Mesothelial cell of epicardium (in vitro differentiated cells): Measurements from ENCODE around the gene AMBRA1. TPM values are rescaled to one million over a fixed set of nuclear protein-coding genes. Genes with fewer than 3 reads are reported as not detected.

Source experiments
- DNase-seq, 2 experiments: peaks; one replicate each; pipeline ENCODE4 v3.0.0; 2021; ENCODE audit warnings: low spot score in 2 of 2; ENCODE audit not compliant: unreplicated experiment in 2 of 2
- H3K27ac Mint-ChIP-seq: 2 replicates; pipeline ENCODE4 v1.8.0; 2021; ENCODE audit warnings: mixed read lengths
- H3K27me3 Mint-ChIP-seq: 2 replicates; pipeline ENCODE4 v1.8.0; 2021; ENCODE audit warnings: low read depth, mixed read lengths
- H3K36me3 Mint-ChIP-seq: 2 replicates; pipeline ENCODE4 v1.8.0; 2021; ENCODE audit warnings: mixed read lengths
- H3K4me1 Mint-ChIP-seq: 2 replicates; pipeline ENCODE4 v1.8.0; 2021; ENCODE audit warnings: mixed read lengths
- H3K4me3 Mint-ChIP-seq: 2 replicates; pipeline ENCODE4 v1.8.0; 2021; ENCODE audit warnings: mild to moderate bottlenecking, moderate library complexity, mixed read lengths
- H3K9me3 Mint-ChIP-seq: 2 replicates; pipeline ENCODE4 v1.8.0; 2021; ENCODE audit warnings: mixed read lengths
- total RNA-seq: library from RNA; stranded (reverse); gene quantifications from 3 replicates; pipeline ENCODE4 v1.2.1, GENCODE V29; 2021
- TF ChIP-seq, protein P1 (sequence below): fragments of 200-600 bp; sonication (generic); IDR thresholded peaks from one replicate; pipeline ENCODE4 v1.5.0; 2021; ENCODE audit warnings: antibody characterized with exemption; ENCODE audit not compliant: unreplicated experiment

Gene AMBRA1
- total RNA-seq, 1 donor from 2014 or later = 48.4 TPM

DNA sequence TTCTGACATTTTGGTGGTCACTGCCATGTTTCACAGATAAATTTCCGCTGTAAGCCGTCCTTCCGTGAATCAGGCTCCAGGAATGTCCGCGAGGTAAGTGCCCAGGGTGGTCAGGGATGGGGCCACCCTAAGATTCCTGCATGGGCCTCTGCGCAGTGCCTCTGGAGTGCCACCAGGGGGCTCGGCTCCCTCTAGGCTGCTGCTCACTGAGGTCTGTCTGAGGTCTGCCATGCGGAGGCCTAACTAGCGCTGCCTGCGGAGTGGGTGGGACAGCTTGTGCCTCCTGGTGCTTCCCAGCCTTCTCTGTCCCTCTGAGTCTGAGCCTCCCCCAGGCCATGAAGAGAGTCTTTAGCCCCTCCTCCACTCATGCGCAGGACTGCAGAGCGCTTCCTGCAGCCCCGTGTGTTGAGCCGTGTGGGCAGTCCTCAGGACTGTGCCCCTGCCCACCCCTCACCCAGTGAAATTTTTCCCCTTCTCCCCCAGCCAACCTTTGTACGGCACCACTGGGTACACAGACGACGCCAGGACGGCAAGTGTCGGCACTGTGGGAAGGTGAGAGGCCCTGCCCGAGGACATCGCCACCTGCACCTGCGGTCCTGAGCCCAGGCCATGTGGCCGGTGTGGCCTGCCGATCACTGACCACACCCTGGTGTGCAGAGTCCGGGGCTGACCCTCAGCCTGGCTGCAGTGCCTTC is 224.2 kb downstream of the AMBRA1 start:
- H3K4me1 Mint-ChIP-seq = peaks cover 15% of the 10 kb centered on the region
- DNase-seq = peak in 1 of 2 experiments; percentile 73
- H3K4me3 Mint-ChIP-seq = no peak overlapping the region
- H3K36me3 Mint-ChIP-seq = peaks cover 3% of the 10 kb centered on the region
- H3K27me3 Mint-ChIP-seq = no peaks in the 10 kb centered on the region
- TF ChIP-seq, protein P1, sequence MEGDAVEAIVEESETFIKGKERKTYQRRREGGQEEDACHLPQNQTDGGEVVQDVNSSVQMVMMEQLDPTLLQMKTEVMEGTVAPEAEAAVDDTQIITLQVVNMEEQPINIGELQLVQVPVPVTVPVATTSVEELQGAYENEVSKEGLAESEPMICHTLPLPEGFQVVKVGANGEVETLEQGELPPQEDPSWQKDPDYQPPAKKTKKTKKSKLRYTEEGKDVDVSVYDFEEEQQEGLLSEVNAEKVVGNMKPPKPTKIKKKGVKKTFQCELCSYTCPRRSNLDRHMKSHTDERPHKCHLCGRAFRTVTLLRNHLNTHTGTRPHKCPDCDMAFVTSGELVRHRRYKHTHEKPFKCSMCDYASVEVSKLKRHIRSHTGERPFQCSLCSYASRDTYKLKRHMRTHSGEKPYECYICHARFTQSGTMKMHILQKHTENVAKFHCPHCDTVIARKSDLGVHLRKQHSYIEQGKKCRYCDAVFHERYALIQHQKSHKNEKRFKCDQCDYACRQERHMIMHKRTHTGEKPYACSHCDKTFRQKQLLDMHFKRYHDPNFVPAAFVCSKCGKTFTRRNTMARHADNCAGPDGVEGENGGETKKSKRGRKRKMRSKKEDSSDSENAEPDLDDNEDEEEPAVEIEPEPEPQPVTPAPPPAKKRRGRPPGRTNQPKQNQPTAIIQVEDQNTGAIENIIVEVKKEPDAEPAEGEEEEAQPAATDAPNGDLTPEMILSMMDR = peak; percentile 77
- H3K9me3 Mint-ChIP-seq = no peaks in the 10 kb centered on the region
- H3K27ac Mint-ChIP-seq = no peak overlapping the region

DNA sequence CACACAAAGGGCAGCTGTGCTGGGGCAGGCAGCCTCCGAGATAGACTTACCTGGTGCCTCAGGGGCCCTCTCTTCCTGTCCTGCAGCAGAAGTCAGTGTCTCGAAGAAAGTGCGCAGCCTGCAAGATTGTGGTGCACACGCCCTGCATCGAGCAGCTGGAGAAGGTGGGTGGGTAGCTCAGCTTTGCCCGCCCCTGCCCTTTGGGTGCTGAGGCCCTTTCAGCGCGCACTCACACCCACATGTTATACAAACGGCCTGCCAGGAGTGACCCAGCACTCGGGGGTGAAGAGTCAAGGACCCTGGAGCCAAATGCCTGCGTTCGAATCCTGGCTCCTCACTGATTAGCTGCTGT is 225.9 kb downstream of the AMBRA1 start:
- peaks cover 18% of the 10 kb centered on the region for H3K4me1 Mint-ChIP-seq
- H3K27ac Mint-ChIP-seq = no peak overlapping the region
- no peak overlapping the region for H3K4me3 Mint-ChIP-seq
- no peaks in the 10 kb centered on the region for H3K27me3 Mint-ChIP-seq
- H3K36me3 Mint-ChIP-seq = peaks cover 3% of the 10 kb centered on the region
- DNase-seq = no peak
- no peaks in the 10 kb centered on the region for H3K9me3 Mint-ChIP-seq
- TF ChIP-seq, protein P1 = no peak

- no peaks in the 10 kb centered on the region for H3K27me3 Mint-ChIP-seq
- H3K4me1 Mint-ChIP-seq = peaks cover 20% of the 10 kb centered on the region
- H3K27ac Mint-ChIP-seq = peak overlapping the region; percentile 25
- no peaks in the 10 kb centered on the region for H3K9me3 Mint-ChIP-seq
- TF ChIP-seq, protein P1 = peak; percentile 93
- H3K4me3 Mint-ChIP-seq = peak overlapping the region; percentile 10
- peaks cover 3% of the 10 kb centered on the region for H3K36me3 Mint-ChIP-seq
- peak in 1 of 2 experiments; percentile 82 for DNase-seq
Observed at GRCh38 chr11:46367244-46367915, 226.4 kb downstream of the AMBRA1 start.

GRCh38 chr11:46366661-46367161 is 227.1 kb downstream of the AMBRA1 start:
- no peak for DNase-seq
- H3K27me3 Mint-ChIP-seq = no peaks in the 10 kb centered on the region

GRCh38 chr11:46366260-46366659 is 227.6 kb downstream of the AMBRA1 start:
- H3K4me1 Mint-ChIP-seq = peaks cover 24% of the 10 kb centered on the region
- no peak for DNase-seq
- no peak overlapping the region for H3K4me3 Mint-ChIP-seq

More at GRCh38 chr11:46366661-46367161, 227.1 kb downstream of the AMBRA1 start:
- Mint-ChIP-seq H3K36me3 (peaks cover 3% of the 10 kb centered on the region), H3K4me1 (peaks cover 21% of the 10 kb centered on the region), H3K9me3 (no peaks in the 10 kb centered on the region), H3K27ac (no peak overlapping the region), H3K4me3 (no peak overlapping the region)
- TF ChIP-seq, protein P1 = no peak

More at GRCh38 chr11:46366260-46366659, 227.6 kb downstream of the AMBRA1 start:
- Mint-ChIP-seq H3K27me3 (no peaks in the 10 kb centered on the region), H3K9me3 (no peaks in the 10 kb centered on the region), H3K36me3 (peaks cover 3% of the 10 kb centered on the region), H3K27ac (no peak overlapping the region)
- TF ChIP-seq, protein P1 = no peak
